ENCODE data around the gene STUB1.

The STUB1 gene

GRCh38 chr16:667780-668518, 12.3 kb upstream of the STUB1 start, which contains the start of gene RHOT2:
RHOT2 (plus strand) TSS chr16:668132; CDS start chr16:668200, 68 bp downstream.
- DNase-seq, result peak; percentile 82 to 94 (median 86)

DNA sequence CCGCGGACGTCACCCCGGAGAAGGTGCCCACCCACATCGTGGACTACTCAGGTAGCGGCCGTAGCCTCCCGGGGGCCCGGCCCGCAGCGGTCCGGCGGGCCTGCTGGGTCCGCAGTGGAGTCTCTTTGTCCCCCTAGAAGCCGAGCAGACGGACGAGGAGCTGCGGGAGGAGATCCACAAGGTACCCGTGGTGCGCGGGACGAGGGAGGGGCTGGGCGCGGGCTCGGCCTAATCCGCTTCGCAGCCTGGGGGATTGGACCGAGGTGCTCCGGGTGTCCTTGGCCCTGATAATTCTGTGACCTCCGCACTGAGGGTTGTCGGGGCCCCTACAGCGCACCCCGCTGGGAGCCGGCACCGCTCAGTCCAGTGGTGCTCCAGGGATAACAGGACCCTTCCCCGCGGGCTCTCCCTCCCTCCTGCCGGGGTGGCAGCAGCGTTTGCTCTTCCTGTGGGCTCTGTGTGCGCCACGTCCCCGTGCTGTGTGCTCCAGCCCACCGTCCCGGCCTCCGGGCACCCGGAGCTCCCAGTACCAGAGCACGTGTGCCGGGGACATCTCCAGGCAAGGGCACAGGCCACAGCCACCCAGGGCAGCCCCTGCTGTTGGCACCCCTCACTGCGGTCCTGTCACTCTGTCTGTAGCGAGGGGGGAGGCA, 11.6 kb upstream of the STUB1 start:
- no peak for DNase-seq

DNA sequence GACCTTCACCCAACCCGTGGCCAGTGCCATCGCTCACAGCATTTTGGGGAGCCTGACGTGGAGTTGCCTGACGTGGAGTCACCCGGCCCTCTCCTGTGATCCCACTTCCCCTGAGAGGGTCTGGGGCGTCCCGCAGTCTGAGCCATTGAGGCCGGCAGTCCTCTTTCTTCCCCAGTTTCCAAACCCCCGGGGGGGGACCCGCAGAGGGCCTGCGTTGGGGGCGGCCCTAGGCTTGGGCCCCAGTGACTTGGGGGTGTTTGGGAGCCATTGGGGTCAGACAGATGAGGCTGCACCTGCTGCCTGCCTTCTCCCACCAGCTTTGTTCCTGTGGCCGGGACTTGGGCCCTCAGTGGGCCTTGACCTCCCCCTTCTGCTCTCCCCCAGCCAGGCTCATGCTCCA, 10.5 kb upstream of the STUB1 start:
- DNase-seq, result no peak

DNA sequence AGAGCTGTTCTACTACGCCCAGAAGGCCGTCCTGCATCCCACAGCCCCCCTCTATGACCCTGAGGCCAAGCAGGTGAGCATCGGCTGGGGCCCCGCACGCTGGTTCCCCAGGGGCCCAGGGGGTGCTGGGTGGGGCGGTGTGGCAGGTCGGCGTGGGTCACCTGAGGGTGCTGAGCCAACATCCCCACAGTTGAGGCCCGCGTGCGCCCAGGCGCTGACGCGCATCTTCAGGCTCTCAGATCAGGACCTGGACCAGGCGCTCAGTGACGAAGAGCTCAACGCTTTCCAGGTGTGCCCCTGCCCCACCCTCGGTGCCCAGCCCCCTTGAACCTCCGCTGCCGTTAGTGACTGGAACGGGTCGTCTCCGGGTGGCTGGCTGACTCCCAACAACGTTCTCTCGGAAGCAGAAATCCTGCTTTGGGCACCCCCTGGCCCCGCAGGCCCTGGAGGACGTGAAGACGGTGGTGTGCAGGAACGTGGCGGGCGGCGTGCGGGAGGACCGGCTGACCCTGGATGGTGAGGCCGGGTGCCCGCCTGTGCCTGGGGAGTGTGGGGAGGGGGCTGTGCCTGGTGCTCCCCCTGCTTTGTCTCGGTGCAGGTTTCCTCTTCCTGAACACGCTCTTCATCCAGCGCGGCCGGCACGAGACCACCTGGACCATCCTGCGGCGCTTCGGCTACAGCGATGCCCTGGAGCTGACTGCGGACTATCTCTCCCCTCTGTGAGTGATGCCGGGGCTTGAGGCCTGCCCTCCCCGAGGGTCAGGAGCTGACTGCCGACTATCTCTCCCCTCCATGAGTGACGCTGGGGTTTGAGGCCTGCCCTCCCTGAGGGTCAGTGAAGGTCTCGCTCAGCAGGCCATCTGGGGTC, 9.5 kb upstream of the STUB1 start:
- DNase-seq, result no peak

GRCh38 chr16:671353-672131, 8.7 kb upstream of the STUB1 start:
- DNase-seq, result no peak

DNA sequence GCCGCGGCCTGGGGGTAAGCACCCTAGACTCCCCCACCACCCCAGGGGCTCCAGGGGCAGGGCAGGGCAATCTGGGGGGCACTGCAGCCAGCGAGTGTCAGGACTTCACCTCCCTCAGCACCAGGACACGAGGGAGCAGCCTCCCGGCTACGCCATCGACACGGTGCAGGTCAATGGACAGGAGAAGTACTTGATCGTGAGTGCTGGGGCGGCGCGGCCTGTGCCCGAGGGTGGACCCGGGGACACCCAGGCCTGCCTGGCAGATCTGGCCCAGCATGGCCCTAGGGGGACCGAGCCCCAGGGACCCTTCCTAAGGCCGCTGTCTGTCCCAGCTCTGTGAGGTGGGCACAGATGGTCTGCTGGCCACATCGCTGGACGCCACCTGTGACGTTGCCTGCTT, 7.8 kb upstream of the STUB1 start:
- DNase-seq, result no peak

DNA sequence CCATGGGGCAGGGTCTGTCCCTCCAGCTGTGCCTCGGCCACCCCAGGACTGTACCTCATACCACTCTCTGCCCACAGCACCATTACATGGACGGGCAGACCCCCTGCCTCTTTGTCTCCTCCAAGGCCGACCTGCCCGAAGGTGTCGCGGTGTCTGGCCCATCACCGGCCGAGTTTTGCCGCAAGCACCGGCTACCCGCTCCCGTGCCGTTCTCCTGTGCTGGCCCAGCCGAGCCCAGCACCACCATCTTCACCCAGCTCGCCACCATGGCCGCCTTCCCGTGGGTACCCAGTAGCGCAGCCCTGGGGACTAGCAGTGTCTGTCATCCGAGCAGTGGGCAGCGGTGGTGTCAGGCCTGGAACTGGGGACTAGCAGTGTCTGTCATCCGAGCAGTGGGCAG, 7.4 kb upstream of the STUB1 start:
- no peak for DNase-seq

DNA sequence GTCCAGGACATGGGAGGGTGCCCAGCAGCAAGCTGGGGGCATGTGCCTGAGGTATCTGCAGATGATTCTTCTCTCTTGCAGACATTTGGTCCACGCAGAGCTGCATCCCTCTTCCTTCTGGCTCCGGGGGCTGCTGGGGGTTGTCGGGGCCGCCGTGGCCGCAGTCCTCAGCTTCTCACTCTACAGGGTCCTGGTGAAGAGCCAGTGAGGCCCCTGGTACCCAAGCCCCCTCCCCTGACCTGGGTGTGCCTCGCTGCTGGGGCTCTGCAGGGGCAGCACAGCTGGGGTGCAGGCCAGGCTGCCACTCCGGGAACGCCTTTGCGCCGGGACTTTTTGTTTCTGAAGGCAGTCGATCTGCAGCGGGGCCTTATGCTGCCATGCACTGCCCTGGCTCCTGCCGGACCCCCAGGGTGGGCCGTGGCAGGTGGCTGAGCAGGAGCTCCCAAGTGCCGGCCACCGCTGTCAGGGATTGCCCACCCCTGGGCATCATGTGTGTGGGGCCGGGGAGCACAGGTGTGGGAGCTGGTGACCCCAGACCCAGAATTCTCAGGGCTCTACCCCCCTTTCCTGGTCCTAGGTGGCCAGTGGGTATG, 6.7 kb upstream of the STUB1 start:
- DNase-seq, result no peak

GRCh38 chr16:674214-674881, 5.9 kb upstream of the STUB1 start:
- no peak for DNase-seq

DNA sequence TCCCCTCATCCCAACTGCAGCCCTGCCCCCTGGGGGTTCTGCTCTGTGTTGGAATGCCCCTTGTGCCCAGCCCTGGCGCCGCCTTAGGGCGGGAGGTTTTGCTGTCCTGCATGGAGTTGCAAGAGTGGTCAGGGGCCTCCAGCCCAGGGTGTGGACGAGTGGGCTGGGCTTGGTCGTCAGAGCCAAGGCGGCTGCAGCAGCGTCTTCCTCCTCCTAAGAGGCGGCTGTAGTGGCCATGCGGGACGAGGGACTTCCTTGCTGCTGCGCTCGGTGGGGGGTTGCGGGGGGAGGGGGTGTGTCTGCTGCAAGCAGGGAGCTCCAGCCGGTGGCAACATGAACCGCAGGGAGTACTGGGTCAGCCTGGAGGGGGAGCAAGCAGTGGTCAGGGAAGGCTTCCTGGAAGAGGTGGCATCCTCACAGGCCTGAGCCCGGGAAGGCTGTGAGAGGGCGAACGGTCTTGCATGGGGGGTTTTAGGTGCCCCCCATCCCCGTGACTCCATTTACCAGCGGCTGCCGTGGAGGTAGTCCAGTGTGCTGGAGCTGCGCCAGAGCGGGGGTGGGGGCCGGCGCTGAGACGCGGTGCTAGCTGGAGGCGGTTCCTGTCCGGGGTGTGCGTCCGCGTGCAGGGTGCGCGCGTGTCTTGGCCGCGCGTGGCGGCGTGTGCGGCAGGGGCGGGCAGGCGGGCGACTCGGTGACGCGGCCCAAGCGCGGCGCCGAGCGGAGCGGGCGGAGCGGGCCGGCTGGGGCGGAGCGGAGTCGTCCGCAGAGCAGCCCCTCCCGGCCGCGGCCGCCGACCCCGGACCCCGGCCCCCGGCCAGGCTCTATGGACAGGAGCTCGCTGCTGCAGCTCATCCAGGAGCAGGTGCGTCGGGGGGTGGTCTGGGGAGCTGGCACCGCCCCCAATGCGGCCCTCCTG, 5.0 kb upstream of the STUB1 start, which contains the start of gene RHBDL1:
RHBDL1 (plus strand) TSS at position 704 of the 916 bp plus-strand sequence; CDS start at position 824, 120 bp downstream.
- no peak for DNase-seq

DNA sequence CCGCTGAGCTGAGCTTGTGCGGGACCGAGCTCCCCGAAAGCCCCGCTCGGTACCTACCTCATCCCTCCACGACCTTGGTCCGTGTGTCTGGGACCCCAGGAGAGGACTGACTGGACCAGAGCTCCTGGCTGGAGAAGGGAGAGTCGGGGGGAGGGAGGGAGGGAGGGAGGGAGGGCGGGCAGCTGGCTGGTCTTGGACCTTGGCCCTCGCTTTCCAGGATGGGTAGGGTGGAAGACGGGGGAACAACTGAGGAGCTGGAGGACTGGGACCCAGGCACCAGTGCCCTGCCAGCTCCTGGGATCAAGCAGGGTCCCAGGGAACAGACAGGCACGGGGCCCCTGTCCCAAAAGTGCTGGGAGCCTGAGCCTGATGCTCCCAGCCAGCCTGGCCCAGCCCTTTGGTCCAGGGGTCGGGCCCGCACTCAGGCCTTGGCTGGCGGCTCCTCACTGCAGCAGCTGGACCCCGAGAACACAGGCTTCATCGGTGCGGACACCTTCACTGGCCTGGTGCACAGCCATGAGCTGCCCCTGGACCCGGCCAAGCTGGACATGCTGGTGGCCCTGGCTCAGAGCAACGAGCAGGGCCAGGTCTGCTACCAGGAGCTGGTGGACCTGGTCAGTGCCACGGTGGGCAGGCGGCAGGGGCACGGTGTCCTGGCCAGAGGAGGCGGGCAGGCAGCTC, 4.2 kb upstream of the STUB1 start:
- no peak for DNase-seq

DNA sequence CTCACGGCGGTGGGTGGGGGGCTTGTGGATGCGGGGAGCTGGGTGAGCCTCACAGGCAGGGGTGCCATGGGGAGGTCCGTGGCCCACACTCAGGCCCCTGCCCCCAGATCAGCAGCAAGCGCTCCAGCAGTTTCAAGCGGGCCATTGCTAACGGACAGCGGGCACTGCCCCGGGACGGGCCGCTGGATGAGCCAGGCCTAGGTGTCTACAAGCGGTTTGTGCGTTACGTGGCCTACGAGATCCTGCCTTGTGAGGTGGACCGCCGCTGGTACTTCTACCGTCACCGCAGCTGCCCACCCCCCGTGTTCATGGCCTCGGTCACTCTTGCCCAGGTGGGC, 3.7 kb upstream of the STUB1 start:
- no peak for DNase-seq

DNA sequence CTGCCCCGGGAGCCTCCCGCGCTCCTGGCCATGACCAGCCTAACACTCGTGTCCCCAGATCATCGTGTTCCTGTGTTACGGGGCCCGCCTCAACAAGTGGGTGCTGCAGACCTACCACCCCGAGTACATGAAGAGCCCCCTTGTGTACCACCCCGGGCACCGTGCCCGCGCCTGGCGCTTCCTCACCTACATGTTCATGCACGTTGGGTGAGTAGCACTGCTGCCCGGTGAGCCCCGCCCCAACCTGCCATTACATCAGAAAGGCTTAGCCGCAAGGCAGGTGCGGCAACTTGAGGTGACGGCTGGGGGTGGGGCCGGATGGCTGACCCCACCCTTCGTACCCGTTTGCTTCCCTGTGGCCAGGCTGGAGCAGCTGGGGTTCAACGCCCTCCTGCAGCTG, 3.3 kb upstream of the STUB1 start:
- DNase-seq, result peak in 1 of 5 donors; percentile 45

GRCh38 chr16:677316-678190, 2.7 kb upstream of the STUB1 start:
- no peak for DNase-seq

GRCh38 chr16:678209-678857, 1.9 kb upstream of the STUB1 start:
- no peak for DNase-seq

GRCh38 chr16:678858-679813, 1.1 kb upstream of the STUB1 start:
- peak in 3 of 5 donors; percentile 49 to 53 (median 51) for DNase-seq

DNA sequence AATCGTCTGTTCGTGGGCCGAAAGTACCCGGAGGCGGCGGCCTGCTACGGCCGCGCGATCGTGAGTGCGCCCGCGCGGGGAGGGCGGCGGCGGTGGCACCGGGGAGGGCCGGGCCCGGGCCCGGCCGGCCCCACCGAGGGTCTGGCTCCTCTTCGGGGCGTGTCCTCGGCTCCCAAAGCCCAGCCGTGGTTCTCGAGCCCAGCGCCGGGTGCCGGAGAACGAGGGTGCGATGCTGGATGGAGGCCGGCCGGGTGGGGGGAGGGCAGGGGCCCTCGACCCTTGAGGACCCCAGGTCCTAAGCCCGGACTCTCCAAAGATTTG, 375 bp downstream of the STUB1 start:
- DNase-seq, result no peak
